ENCODE data around the gene SAMD10. TPM values are rescaled to one million over a fixed set of nuclear protein-coding genes. Genes with fewer than 3 reads are reported as not detected.

The SAMD10 gene
- total and polyA plus RNA-seq, 10 of the 15 experiments (the other 5 are each of a cell fraction or from before 2014, with no cell fraction given): 1.3 to 51.4 (median 17.9) TPM

DNA sequence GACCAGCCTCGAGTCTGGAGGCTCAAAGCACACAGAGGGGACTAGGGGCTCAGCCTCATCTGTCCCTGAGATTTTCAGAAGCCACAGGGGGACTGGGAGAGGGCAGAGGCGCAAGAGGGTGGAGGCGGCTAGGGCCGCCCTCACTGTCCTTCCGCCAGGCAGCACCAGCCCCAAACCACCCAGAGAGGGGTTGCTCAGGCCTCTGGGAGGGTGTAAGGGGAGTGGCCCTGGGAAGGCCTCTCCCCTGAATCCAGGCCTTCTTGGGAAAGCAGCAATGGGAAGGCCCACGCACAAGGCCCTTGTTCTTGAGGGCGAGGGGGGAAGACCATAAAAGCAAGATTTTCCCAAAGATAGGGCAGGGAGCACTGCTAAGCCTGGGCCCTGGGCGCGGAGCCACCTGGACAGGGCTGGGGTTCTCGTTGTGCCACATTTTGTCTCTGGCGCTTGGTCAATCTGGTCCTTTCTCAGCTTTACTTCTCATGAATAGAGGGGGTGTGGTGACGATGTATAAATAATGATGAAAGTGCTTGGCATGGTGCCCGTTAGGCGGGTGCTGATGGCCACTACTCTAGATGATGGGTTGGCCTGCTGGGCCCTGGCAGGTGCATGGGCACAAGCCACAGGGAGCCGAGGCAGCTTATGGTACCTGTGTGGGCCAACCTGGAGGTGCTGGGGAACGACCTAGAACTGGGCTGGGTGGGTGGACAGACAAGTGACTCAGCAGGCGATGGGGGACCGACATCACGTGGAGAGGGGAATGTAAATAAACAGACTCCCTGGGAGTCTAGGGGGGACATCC is 4.8 kb downstream of the SAMD10 start:
- TF ChIP-seq FOXM1 (IDR thresholded peaks at IDR 0.05; ENCODE audit: low read depth, low read length): no peak
- 0 out of 2 replicates have a peak, but pooled peaks have one; percentile 17 for TF ChIP-seq POLR2A (IDR thresholded peaks at IDR 0.05; ENCODE audit: low read depth, low read length)
- intact Hi-C loops (cut with micrococcal nuclease; ENCODE audit: unreplicated experiment): loop anchor here (5.0 kb wide), 1 partner anchor 437 kb away; the partner anchor contains the start of gene PTK6
- 0 out of 2 replicates have a peak overlapping the region, but pooled peaks have one; percentile 1 for H3K4me2 ChIP-seq (ENCODE audit: control insufficient read depth, insufficient read depth)

More for the DNA sequence above, 4.8 kb downstream of the SAMD10 start:
- in situ Hi-C loops (cut with MboI): no loop called here
- Histone ChIP-seq H3K36me3 (ENCODE audit: control insufficient read depth in 2 of 2, insufficient read depth in 2 of 2, low read length in 1 of 2) (peaks cover 8 to 15% of the 10 kb centered on the region in 2 experiments; a peak in 3 of 4 replicates), H3K9ac (ENCODE audit: control insufficient read depth, insufficient read depth, low read length) (no peak overlapping the region), H3K4me1 (ENCODE audit: control insufficient read depth, insufficient read depth, low read length) (peaks cover 19% of the 10 kb centered on the region), H4K20me1 (ENCODE audit: control insufficient read depth, insufficient read depth) (no peaks in the 10 kb centered on the region), H3K9me3 (replicated peaks; ENCODE audit: control insufficient read depth, insufficient read depth, low read length) (no peaks in the 10 kb centered on the region), H3K27ac (ENCODE audit: control insufficient read depth, insufficient read depth) (no peak overlapping the region; the same call in 1 of the 2 replicates), H3K79me2 (ENCODE audit: control insufficient read depth, insufficient read depth, low read length) (peaks cover 24% of the 10 kb centered on the region), H2AFZ (ENCODE audit: control insufficient read depth, low read depth, low read length) (no peak overlapping the region), H3K4me3 (no peak overlapping the region), H3K27me3 (replicated peaks in 1 of 2; ENCODE audit: control insufficient read depth in 2 of 2, insufficient read depth in 2 of 2, low read length in 1 of 2) (no peaks in the 10 kb centered on the region)
- POLR2A ChIA-PET: interaction anchor here (1.2 kb wide), 1 partner anchor 13 kb away, joined by 8 read pairs; no protein-coding TSS in a partner anchor
- 65% methylated on average over 18 of the region's 19 CpGs for WGBS (ENCODE audit: insufficient coverage, insufficient replicate concordance, low lambda C conversion rate, missing lambda C conversion rate)
- BruUV-seq (replicated peaks): TSS peak; percentile 37
- CTCF ChIA-PET: interaction anchor here (0.6 to 3.2 kb wide), 16 partner anchors 16 to 437 kb away, joined by 3 to 12 read pairs (median 4); partner anchors contain the start of genes C20orf204, PTK6, TPD52L2 and UCKL1
- RAD21 ChIA-PET (ENCODE audit: unreplicated experiment): interaction anchor here (0.6 to 1.8 kb wide), 6 partner anchors 18 to 437 kb away, joined by 3 to 8 read pairs (median 4); partner anchors contain the start of genes PTK6, TPD52L2 and UCKL1
- FAIRE-seq (no peak), DNase-seq (ENCODE audit: low read depth, low spot score) (no peak), ATAC-seq (no peak)
- SMC1A ChIA-PET (ENCODE audit: uncharacterized antibody, unreplicated experiment): interaction anchor here (1.3 to 2.0 kb wide), 2 partner anchors 19 to 437 kb away, joined by 3 to 7 read pairs; partner anchors contain the start of genes PTK6 and UCKL1

Measured in GM12878 (cell line).